ENCODE measurements around the gene KRTAP5-3.

DNA sequence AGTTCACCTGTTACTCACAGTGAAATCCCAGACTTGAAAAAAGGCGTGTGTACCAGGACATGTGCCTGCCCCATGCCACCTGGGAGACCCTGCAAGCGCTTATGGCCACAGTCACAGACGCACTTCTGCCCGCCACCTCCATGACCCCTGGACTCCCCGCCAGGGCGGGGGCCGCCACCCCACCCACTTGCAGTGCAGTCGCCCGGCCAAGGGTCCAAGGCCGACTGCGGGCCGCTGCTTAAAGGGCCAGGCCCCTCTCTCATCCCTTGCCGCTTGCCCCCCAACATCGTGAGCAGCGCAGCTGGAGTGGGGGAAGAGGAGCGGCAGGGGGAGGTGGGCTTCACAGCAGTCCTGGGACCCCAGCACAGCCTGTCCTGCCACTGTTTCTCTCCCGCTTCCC, 47.0 kb downstream of the KRTAP5-3 start:
- TF ChIP-seq, protein P1, sequence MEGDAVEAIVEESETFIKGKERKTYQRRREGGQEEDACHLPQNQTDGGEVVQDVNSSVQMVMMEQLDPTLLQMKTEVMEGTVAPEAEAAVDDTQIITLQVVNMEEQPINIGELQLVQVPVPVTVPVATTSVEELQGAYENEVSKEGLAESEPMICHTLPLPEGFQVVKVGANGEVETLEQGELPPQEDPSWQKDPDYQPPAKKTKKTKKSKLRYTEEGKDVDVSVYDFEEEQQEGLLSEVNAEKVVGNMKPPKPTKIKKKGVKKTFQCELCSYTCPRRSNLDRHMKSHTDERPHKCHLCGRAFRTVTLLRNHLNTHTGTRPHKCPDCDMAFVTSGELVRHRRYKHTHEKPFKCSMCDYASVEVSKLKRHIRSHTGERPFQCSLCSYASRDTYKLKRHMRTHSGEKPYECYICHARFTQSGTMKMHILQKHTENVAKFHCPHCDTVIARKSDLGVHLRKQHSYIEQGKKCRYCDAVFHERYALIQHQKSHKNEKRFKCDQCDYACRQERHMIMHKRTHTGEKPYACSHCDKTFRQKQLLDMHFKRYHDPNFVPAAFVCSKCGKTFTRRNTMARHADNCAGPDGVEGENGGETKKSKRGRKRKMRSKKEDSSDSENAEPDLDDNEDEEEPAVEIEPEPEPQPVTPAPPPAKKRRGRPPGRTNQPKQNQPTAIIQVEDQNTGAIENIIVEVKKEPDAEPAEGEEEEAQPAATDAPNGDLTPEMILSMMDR (IDR thresholded peaks at IDR 0.05), result no peak
- TF ChIP-seq EZH2 (IDR thresholded peaks at IDR 0.05; ENCODE audit: borderline replicate concordance, insufficient read depth, low read depth, low read length, poor library complexity, severe bottlenecking), result no peak
